HuH-7.5 (cell line): ENCODE data around the gene KANSL1.

Experiments
- DNase-seq: peaks from one replicate; pipeline ENCODE4 v3.0.0; 2011; ENCODE audit warnings: low spot score

The KANSL1 gene

DNA sequence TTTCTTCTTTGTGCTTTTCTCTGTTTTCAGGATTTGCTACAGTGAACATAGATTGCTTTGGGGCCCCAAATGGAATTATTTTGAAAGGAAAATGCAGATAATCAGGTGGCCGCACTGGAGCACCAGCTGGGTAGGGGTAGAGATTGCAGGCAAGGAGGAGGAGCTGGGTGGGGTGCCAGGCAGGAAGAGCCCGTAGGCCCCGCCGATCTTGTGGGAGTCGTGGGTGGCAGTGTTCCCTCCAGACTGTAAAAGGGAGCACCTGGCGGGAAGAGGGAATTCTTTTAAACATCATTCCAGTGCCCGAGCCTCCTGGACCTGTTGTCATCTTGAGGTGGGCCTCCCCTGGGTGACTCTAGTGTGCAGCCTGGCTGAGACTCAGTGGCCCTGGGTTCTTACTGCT is 192.9 kb downstream of the KANSL1 start:
- no peak for DNase-seq

- DNase-seq: no peak
Observed at GRCh38 chr17:45999900-46000290, 193.3 kb downstream of the KANSL1 start.

DNA sequence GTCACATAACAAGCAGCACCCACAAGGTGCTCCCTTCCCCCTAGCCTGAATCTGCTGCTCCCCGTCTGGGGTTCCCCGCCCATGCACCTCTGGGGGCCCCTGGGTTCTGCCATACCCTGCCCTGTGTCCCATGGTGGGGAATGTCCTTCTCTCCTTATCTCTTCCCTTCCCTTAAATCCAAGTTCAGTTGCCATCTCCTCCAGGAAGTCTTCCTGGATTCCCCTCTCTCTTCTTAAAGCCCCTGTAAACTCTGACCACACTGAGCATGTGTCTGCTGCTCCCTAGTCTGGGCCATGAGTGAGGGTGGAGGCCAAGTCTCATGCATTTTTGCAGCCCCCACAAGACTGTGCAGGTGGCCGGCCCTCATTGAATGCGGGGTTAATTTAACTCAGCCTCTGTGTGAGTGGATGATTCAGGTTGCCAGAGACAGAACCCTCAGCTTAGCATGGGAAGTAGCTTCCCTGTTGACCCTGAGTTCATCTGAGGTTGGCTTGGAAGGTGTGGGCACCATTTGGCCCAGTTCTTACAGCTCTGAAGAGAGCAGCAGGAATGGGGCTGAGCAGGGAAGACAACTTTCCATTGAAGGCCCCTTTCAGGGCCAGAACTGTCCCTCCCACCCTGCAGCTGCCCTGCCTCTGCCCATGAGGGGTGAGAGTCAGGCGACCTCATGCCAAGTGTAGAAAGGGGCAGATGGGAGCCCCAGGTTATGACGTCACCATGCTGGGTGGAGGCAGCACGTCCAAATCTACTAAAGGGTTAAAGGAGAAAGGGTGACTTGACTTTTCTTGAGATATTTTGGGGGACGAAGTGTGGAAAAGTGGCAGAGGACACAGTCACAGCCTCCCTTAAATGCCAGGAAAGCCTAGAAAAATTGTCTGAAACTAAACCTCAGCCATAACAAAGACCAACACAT is 194.0 kb downstream of the KANSL1 start, which contains the start of gene STH:
STH (plus strand) TSS at position 264 of the 913 bp plus-strand sequence; CDS start at position 294, 30 bp downstream.
- no peak for DNase-seq

- DNase-seq: no peak
Observed at GRCh38 chr17:45997624-45998023, 195.6 kb downstream of the KANSL1 start.

DNA sequence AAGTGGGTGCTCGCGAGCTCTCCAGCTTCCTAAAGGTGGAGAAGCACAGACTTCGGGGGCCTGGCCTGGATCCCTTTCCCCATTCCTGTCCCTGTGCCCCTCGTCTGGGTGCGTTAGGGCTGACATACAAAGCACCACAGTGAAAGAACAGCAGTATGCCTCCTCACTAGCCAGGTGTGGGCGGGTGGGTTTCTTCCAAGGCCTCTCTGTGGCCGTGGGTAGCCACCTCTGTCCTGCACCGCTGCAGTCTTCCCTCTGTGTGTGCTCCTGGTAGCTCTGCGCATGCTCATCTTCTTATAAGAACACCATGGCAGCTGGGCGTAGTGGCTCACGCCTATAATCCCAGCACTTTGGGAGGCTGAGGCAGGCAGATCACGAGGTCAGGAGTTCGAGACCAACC is 196.1 kb downstream of the KANSL1 start:
- DNase-seq: no peak

GRCh38 chr17:45996282-45996937 is 196.8 kb downstream of the KANSL1 start:
- no peak for DNase-seq

DNA sequence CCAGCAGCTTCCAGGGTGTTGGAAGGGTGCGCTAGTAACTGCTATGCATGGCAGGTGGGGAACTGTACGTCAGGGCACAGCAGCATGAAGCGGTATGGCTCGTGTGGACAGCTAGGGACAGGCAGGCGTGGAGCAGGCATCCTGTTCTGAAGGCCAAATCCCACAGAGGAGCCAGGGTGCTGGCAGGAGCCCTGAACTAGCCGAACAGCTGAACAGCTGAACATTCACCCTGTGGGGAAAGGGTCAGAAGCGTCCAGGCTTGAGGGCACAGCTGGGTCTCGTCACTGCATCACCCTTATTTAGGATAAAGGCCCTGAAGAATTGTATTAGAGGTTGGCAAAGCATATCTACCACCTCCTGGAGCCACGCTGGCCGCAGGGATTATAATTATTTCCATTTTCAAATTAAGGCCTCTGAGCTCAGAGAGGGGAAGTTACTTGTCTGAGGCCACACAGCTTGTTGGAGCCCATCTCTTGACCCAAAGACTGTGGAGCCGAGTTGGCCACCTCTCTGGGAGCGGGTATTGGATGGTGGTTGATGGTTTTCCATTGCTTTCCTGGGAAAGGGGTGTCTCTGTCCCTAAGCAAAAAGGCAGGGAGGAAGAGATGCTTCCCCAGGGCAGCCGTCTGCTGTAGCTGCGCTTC is 197.5 kb downstream of the KANSL1 start:
- DNase-seq: no peak

- DNase-seq: no peak
Observed at GRCh38 chr17:45994987-45995386, 198.2 kb downstream of the KANSL1 start.

- no peak for DNase-seq
Observed at GRCh38 chr17:45993962-45994627, 199.1 kb downstream of the KANSL1 start.

- no peak for DNase-seq
Observed at GRCh38 chr17:45992904-45993303, 200.3 kb downstream of the KANSL1 start.

GRCh38 chr17:45992175-45992574 is 201.1 kb downstream of the KANSL1 start:
- no peak for DNase-seq

DNA sequence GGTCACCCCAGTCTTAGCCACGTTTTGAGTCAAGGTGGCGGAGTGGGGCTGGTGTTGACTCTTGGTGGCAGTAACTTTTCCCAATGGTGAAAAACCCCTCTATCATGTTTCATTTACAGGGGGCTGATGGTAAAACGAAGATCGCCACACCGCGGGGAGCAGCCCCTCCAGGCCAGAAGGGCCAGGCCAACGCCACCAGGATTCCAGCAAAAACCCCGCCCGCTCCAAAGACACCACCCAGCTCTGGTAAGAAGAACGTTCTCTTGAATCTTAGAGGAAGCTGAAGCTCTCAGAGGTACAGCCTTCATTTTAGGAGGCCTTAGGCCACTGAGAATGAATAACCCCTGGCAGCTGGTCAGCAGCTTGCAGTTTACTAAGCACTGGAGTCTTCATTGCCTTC is 201.9 kb downstream of the KANSL1 start:
- no peak for DNase-seq

DNA sequence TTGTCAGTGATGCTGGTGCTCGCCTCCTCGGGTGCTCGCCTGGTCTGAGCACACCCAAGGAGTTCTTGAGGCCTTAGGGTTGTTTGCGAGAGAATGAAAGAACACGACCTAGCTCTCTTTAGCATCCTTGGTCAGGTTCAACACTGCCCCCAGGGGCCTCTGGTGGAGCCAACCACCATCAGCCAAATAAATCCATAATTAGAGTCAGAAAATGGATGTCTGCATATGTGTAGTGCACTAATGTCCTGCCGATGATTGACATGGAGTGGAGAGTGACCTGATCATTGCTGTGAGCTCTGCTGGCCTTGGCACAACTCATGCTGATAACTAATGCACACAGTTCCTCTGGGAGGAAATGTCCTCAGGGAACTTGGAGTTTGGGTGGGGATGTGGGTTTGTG is 202.3 kb downstream of the KANSL1 start:
- no peak for DNase-seq

GRCh38 chr17:45989759-45990158 is 203.5 kb downstream of the KANSL1 start:
- no peak for DNase-seq

DNA sequence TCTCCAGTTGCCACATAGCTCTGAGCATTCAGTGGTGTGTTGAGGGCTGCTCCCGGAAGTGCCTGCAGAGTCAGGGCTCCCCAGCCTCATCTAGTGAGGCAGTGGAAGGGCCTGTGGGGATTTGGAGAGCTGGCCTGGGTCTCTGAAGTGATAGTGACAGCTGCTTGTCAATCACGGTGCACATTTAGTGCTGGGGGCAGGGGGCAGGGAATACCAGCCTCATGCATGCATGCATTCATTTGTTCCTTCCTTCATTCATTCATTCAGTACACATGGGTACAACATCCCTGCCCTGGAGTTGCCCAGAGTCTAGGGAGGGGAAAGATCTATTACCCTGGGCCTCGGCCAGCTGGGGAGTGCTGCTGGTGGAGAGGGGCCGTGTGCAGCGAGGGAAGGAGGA is 205.5 kb downstream of the KANSL1 start:
- no peak for DNase-seq

DNA sequence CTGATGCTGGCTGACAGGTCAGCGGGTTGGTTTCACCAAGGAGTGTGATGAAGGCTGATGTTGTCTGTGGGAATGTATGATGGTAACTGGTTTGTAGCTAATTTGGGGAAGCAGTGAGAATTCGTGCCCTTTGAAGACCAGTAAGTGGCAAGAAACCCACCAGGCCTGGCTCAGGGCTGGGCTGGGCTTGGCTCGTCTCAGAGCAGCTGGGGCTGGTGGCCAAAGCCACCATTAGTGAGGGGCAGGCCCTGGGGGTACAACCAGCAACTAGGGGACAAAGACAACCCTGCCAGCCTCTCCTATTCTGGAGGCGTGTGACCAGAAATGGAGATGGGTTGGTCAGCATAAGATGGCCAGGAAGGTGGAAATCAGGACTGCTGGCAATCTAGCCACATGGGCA is 207.2 kb downstream of the KANSL1 start:
- no peak for DNase-seq

DNA sequence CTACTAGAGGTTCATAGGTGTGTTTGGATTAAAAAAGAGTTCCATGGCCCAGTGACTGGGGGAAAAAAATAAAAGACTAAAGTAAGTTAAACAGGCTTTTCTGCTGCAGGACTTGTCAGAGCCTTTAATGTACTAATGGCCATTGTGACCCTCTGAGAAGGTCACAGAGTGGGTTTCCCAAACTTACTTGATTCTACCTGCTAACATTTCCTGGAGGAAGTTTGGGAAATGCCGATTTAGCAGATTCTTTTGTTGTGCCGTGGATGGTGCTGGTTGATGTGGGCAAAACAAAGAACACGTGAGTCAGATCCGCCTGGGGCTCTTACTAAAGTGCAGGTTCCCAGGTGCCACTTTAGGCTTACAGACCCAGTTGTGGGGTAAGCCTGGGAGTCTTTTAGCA is 207.8 kb downstream of the KANSL1 start:
- no peak for DNase-seq

- DNase-seq: no peak
Observed at GRCh38 chr17:45984368-45984767, 208.9 kb downstream of the KANSL1 start.

DNA sequence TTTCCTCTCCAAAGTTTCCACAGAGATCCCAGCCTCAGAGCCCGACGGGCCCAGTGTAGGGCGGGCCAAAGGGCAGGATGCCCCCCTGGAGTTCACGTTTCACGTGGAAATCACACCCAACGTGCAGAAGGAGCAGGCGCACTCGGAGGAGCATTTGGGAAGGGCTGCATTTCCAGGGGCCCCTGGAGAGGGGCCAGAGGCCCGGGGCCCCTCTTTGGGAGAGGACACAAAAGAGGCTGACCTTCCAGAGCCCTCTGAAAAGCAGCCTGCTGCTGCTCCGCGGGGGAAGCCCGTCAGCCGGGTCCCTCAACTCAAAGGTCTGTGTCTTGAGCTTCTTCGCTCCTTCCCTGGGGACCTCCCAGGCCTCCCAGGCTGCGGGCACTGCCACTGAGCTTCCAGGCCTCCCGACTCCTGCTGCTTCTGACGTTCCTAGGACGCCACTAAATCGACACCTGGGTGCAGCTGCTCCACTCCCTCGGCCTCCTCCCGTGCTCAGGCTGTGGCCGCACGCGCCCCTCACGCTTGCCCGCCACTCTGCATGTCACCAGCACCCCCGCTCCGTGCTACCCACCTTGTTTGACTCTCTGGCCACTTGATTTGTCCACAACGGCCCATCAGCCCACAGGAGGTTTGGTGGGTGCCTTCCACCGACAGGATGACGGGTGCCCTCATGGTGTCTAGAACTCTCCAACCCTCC is 209.5 kb downstream of the KANSL1 start:
- DNase-seq: no peak

GRCh38 chr17:45982791-45983613 is 210.2 kb downstream of the KANSL1 start:
- DNase-seq: no peak

DNA sequence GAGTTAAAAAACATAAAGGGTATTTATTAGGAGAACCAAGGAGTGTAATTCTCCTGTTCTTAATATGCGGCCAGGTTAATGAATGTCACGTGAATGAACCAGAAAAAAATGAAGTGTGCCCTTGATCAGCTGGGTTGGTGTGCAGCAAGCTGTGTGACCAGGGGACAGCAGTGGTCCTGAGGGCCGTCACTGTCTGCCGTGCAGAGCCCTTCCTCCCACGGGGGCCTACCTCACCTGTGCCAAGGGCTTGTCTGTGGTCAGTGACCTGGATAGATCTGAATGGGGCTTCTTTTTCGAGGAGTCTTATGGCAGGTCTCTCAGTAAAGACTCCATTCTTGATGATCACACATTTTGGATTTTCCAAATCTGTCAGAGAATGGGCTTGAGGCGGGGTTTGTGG is 211.9 kb downstream of the KANSL1 start:
- no peak for DNase-seq
